ENCODE data around the gene DHRS4L2. TPM values are rescaled to one million over a fixed set of nuclear protein-coding genes. Genes with fewer than 3 reads are reported as not detected.
"Not testable (repeated sequence)": the region's sequence is repeated elsewhere in the genome, so short reads cannot be mapped to it uniquely, and the experiment has no call there.

Gene DHRS4L2
- total RNA-seq, 1 donor from 2014 or later: 19.0 TPM

- intact Hi-C loops (cut with micrococcal nuclease): not testable (repeated sequence)
These were observed 19.0 kb upstream of the DHRS4L2 start for GRCh38 chr14:23969481-23970282.

- intact Hi-C loops (cut with micrococcal nuclease): not testable (repeated sequence)
These were observed 18.5 kb upstream of the DHRS4L2 start for GRCh38 chr14:23970283-23970659.

GRCh38 chr14:23973178-23973577 is 15.6 kb upstream of the DHRS4L2 start:
- intact Hi-C loops (cut with micrococcal nuclease): not testable (repeated sequence)

GRCh38 chr14:23974041-23974440 is 14.7 kb upstream of the DHRS4L2 start:
- intact Hi-C loops (cut with micrococcal nuclease): loop anchor here (1.0 kb wide), 2 partner anchors 40 to 134 kb away; no protein-coding TSS in a partner anchor

GRCh38 chr14:23977208-23977607 is 11.5 kb upstream of the DHRS4L2 start:
- intact Hi-C loops (cut with micrococcal nuclease): not testable (repeated sequence)

GRCh38 chr14:23981951-23982813 is 6.5 kb upstream of the DHRS4L2 start:
- intact Hi-C loops (cut with micrococcal nuclease): not testable (repeated sequence)

GRCh38 chr14:23984891-23985602 is 3.7 kb upstream of the DHRS4L2 start:
- intact Hi-C loops (cut with micrococcal nuclease): loop anchor here (5.0 kb wide), 2 partner anchors 52 to 107 kb away; partner anchors contain the start of gene PCK2

GRCh38 chr14:23988223-23988606 is 514 bp upstream of the DHRS4L2 start:
- intact Hi-C loops (cut with micrococcal nuclease): loop anchor here (1.0 to 5.0 kb wide), 5 partner anchors 49 to 159 kb away; partner anchors contain the start of genes CARMIL3, DCAF11, NRL and PCK2

GRCh38 chr14:23989734-23990445 is 1.2 kb downstream of the DHRS4L2 start:
- intact Hi-C loops (cut with micrococcal nuclease): loop anchor here (5.0 kb wide), 2 partner anchors 47 to 102 kb away; partner anchors contain the start of gene PCK2

- intact Hi-C loops (cut with micrococcal nuclease): not testable (repeated sequence)
These were observed 2.2 kb downstream of the DHRS4L2 start for GRCh38 chr14:23990961-23991360.

- intact Hi-C loops (cut with micrococcal nuclease): not testable (repeated sequence)
These were observed 4.3 kb downstream of the DHRS4L2 start for GRCh38 chr14:23993042-23993441.

GRCh38 chr14:23996009-23996408 is 7.3 kb downstream of the DHRS4L2 start:
- intact Hi-C loops (cut with micrococcal nuclease): not testable (repeated sequence)

GRCh38 chr14:23996825-23997224 is 8.1 kb downstream of the DHRS4L2 start:
- intact Hi-C loops (cut with micrococcal nuclease): not testable (repeated sequence)

- intact Hi-C loops (cut with micrococcal nuclease): not testable (repeated sequence)
These were observed 10.9 kb downstream of the DHRS4L2 start for GRCh38 chr14:23999640-24000039.

- intact Hi-C loops (cut with micrococcal nuclease): not testable (repeated sequence)
These were observed 12.3 kb downstream of the DHRS4L2 start for GRCh38 chr14:24001078-24001477.

- intact Hi-C loops (cut with micrococcal nuclease): not testable (repeated sequence)
These were observed 12.9 kb downstream of the DHRS4L2 start for GRCh38 chr14:24001679-24002078.

GRCh38 chr14:24006471-24006816 is 17.7 kb downstream of the DHRS4L2 start:
- intact Hi-C loops (cut with micrococcal nuclease): not testable (repeated sequence)

- intact Hi-C loops (cut with micrococcal nuclease): not testable (repeated sequence)
These were observed 18.3 kb downstream of the DHRS4L2 start for GRCh38 chr14:24006817-24007652.

GRCh38 chr14:24011051-24011450 is 22.3 kb downstream of the DHRS4L2 start:
- intact Hi-C loops (cut with micrococcal nuclease): no loop called here
